NCI-H460 (cell line): ENCODE measurements around the gene ANKRD12. TPM values are rescaled to one million over a fixed set of nuclear protein-coding genes. Genes with fewer than 3 reads are reported as not detected.
"Not testable (repeated sequence)": the region's sequence is repeated elsewhere in the genome, so short reads cannot be mapped to it uniquely, and the experiment has no call there.

Experiments used
- DNase-seq: peaks from one replicate; pipeline ENCODE4 v3.0.0-alpha.2; 2016; ENCODE audit warnings: low read depth; ENCODE audit errors: extremely low read depth
- total RNA-seq: library from RNA; depleted of rRNA; stranded (reverse); fragments of >200 nt; shearing (Covaris generic); gene quantifications from 2 replicates; pipeline ENCODE4 v1.2.3, GENCODE V29; 2014

The ANKRD12 gene
- total RNA-seq, 1 experiment from 2014 or later, result 9.1 TPM

DNA sequence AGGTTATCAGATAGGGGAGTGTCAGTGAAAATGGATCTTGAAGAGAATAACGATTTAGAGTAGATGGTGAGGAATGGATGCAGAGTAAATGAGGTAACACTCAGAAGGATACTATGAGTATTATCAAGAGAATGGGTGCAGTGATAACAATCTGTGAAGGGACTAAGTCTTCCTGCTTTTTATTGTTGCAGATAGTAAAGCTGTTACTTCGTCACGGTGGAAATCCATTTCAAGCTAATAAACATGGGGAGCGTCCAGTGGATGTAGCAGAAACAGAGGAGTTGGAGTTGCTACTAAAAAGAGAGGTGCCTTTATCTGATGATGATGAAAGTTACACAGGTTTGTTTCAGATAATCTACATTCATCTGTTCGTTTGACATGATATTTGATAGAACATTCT is 85.1 kb downstream of the ANKRD12 start:
- no peak for DNase-seq

DNA sequence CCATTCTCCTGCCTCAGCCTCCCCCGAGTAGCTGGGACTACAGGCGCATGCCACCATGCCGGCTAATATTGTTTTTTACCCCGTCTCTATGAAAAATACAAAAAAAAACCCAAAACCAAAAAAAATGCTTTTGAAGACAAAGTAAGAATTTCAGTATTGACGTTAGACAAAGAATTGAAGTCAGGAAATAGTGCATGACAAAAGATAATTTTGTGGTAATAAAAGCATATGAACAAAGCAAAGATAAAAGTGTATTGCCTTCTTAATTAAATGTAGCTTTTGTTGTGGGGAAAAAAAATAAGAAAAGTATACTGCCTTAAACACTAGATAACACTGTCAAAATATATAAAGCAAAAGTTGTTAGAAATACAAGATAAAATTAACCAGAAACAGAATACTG is 86.8 kb downstream of the ANKRD12 start:
- no peak for DNase-seq

DNA sequence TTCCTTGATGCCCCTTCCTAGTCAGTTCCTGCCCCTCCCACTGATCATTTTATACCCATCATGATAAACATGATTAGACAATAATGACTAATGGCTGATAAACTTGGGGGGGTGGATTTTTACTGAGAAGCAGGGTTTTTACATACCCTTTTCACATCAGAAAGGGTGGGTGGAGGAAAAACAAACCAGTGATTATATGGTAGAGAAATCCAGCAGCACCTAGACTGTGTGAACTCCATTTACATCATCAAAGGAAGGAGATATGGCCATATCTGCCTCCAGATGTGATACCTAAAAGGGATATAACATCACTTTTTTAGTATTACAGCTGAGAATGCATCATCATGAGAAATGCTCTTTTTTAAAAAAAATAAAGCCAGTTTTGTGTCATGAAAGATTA is 89.9 kb downstream of the ANKRD12 start:
- DNase-seq, result no peak

DNA sequence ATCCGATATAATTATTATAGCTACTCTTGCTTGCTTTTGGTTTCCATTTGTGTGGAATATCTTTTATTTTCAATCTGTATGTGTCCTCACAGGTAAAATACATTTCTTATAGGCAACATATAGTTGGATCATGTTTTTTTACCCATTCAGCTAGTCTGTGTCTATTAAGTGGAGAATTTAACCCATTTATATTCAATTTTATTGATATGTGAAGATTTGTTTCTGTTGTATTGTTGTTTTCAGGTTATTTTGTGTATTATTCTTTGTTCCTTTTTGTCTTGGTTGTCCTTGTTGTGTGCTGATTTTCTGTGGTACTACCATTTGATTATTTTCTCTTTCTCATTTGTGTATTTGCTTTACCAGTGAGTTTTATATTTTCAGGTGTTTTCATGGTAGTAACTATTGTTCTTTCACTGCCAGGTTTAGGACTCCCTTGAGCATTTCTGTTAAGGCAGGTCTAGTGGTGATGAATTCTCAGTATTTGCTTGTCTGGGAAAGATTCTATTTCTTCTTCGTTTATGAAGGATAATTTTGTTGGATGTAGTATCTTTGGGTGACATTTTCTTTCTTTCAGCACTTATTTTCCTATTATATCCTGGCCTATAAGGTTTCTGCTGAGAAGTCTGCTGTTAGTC is 95.4 kb downstream of the ANKRD12 start:
- DNase-seq, result no peak

DNA sequence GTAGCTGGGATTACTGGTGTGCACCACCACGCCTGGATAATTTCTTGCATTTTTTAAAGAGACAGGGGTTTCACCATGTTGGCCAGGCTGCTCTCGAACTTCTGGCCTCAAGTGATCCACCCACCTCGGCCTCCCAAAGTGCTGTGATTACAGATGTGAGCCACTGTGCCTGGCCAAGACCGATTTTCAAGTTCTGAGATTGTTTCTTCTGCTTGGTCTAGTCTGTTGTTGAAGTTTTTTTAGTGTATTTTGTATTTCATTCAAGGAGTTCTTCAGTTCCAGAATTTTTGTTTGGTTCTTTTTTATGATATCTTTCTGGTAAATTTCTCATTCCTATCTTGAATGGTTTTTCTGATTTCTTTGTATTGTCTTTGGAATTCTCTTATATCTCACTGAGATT is 96.4 kb downstream of the ANKRD12 start:
- no peak for DNase-seq

DNA sequence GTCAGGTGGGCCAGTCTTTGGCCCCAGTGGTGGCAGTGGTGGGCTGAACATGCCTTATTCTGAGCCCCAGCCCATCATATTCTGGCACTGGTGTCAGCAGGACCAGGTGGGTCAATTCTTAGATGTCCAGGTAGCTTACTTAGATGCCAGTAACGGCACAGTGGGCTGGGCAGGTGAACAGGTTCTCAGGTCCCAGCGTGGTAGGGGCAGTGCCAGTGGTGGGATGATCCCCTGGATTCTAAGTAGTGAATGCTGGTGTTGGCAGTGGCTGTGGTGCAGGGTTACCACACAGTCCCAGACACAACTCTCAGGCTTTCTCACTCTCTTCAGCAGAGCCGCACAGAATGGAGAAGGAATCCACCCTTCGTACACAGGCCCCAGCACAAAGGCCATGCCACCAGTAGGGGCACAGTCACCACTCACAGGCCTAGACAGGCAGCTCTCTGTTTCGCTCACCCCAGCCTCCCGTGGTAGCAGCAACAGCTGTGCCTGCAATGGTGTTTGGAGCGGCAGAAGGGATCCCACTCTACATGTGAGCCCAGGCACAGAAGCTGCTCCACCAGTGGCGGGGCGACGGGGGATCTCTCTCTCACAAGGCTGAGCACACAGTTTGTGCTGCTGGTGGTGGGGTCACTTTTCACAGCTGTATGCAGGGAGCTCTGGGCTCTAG is 97.3 kb downstream of the ANKRD12 start:
- no peak for DNase-seq

DNA sequence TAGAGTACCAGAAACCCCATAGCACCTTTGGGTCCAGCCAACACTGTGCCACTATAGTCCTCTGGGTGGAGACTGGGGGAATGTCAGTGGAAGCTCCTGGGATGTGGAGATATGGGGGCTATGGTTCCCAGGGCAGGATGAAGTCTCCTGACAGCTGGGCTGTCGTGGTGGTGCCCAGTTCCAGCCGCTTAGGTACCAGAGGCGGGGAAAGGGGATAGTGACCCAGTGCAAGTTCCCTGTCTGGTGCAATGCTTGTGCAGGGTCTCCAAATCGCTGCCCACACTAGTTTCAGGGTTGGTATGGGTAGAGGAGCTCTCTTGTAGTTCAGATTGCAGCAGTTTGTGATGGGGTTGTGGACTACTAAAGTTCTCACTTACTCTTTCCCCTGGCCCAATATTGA is 97.9 kb downstream of the ANKRD12 start:
- DNase-seq, result no peak

DNA sequence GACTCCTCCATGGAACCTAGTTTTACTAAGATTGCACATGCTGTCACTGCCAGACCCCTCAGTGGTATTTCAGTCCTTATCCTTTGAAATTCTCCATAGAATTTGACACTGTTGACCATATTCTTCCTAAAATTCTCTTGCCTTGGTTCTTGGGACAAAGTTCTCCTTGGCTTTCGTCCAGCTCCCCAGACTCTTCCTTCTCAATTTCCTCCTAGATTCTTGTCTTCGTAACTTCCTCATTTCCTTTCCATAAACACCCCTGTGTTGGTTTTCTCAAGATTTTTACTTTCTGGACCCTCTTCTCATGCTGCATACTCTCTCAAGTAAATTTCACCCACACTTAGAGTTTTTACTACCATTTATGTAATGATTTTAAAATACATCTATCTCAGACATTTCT is 101.4 kb downstream of the ANKRD12 start:
- DNase-seq, result no peak

DNA sequence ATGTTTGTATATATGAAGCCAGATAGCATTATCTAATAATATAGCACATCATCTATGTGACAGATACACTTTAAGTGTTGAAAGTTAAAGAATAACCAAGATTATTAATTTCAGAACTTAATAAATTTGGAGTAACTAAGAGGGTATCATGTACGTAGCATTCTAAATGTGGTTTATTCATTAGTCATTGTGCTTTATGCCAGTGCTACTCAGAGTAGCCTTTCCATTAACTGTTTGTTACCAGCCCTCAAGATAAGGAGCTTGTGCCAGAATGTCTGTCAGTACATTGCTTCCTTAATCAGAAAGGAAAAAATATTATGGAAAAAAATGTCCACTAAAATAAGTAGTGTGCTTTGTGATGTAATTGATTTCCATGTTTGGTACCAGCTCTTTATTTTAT is 103.1 kb downstream of the ANKRD12 start:
- DNase-seq, result no peak

DNA sequence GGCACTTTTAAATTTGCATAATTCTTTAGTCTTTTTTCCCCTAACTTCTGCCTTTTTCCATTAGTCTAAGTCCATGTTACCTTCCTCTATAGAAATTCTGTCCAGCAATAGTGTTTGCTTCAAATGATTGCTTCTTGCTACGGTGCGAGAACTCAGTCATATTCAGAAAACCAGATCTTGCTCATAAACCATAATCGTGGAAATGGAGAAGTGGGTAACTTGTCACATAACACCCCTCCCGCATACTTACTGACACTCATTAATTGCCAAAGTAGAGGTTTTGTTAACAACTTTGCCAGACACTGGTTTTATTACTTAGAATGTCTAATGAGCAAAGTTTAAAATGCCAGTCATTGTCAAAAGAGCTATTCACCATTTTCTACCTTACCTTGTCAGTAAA is 103.7 kb downstream of the ANKRD12 start:
- DNase-seq, result no peak

DNA sequence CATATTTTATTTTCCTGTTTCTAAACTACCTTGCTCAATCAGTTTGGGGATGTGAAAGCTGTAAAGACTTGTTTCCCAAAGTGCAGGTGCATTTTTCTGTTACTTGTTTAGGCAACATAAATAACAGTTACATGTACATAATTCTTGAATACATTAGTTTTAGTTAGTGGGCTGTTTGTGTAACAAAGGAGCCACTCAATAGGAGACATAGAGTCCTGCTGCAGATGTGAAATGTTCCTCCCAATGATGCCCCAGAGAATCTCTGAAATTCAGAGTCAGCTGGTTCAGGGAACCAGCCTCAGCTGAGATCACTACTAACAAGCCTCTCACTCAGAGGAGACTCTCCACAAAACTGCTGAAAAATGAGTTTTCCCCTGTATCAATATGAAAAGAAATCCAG is 106.4 kb downstream of the ANKRD12 start:
- no peak for DNase-seq

DNA sequence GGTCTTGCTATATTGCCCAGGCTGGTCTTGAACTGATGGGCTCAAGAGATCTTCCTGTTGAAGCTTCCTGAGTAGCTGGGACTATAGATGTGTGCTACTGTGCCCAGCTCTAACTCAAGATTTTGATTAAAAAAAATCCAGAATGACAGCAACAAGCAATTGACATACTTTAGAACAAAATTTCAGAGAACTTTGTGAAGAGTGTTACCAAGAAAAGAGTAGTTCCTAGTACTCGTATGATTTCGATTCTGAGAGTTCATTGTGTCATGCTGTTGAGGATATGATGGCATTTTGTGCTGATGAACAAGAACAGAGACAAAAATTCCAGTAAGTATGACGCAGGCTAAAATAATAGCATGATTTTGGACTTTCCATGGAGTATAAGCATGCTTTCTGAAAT is 107.8 kb downstream of the ANKRD12 start:
- no peak for DNase-seq

DNA sequence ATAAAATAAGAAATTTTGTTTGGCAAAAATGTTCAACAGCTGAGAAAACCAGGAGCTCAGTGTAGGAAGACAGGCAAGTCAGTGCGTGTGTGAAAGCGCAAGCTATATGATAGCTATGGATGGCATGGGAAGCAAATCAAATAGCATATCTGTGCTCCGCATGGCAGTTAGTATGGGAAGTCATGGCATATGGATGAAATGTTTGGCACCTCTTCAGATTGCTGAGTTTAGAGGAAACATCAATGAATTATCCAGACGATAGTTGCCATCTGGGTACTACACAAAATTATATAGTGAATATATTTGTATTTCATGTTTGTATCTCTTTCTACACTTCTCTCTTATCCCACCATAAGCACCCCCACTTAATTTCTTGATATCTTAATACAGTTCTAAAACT is 112.1 kb downstream of the ANKRD12 start:
- no peak for DNase-seq

DNA sequence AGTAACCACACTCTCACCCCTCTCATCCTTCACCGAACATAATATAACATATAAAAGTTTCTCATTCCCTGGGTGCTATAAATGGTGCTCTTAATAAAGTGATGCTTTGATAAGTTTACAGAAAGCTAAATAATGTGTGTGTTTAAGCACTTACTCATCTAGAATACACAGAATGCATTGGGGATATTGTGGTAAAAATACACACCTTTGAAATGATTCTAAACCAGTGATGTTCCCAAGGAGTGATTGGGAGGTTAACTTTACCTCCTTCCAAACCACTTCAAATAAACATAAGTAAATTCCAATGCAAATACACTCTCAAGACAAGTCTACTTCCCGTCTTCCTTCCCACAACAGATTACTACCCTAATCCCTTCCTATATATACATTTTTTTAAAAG is 112.7 kb downstream of the ANKRD12 start:
- DNase-seq, result no peak

DNA sequence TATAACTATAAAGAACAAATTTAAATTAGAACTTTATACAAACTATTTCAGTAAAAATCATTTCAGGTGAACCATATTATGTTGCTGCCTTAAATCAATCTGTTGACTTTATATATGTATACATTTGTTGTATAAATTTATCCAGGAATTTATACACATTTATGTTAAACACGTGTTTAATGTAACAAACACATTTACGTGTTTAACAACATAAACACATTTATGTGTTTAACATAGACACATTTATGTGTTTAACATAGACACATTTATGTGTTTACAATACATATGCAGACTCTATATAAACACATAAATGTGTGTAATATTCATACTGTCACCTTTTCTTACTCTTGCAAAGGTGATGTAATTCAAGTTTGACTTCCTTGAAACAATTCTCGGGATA is 122.6 kb downstream of the ANKRD12 start:
- no peak for DNase-seq

DNA sequence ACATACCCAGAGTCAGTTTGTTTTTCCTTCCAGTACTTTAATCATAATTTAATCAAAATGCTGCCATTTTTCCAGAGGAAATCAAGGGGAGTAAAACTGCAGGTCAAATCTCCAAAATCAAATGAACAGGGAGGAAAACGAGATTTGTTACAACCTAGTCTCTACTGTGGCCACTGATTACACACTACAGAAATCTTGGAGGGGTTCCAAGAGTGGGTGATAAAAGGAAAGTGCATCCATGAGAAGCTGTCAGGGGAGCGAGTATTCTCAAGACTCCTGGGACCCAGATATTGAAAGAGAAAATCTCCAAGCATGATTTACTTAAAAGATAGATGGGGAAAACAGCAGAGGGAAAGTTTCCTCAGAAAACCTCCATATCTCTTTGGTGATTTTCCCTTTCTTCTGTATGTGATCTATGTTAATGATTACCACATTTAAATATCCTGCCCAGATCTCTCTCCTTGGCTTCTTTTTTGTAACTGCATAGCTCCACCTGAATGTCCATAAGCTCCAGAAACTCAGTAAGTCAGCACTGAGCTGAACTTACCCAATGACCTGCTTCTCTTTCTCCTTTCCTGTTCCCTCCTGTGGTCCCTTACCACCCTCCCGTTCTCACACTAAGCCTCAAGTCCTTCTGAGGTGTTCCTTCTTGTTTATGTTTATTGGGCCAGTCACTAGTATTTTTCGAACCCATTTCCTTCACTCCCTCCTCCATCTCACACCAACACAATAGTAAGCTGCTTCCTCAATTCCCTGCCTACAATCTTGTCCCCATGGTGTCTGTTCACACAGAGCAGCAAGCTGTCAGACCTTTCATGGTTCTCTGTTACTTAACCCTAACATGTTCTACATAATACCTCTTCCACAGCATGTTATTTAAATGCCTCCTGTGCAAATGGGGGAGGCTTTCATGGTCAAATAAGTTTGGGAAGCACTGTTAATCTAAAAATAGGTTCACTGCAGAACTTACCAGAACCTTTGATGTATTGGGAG is 124.1 kb downstream of the ANKRD12 start:
- DNase-seq, result no peak

DNA sequence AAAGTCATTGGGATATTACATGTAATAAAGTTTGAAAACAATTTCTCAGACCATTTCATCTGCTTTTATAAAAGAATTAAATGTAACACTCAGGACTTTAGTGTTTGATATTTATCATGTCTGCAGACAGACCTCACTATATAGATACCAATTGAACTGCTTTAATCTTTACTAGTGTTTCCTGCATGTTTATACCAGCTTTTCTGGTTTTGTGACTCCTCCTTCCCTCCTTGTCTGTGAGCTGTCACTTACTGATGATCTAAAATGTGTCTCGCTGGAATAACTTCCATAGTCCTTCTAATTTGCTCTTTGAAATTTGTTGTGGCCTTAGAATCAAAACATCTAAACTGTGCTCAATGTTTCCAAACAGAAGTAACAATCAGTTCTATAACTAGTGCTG is 126.7 kb downstream of the ANKRD12 start:
- DNase-seq, result no peak

DNA sequence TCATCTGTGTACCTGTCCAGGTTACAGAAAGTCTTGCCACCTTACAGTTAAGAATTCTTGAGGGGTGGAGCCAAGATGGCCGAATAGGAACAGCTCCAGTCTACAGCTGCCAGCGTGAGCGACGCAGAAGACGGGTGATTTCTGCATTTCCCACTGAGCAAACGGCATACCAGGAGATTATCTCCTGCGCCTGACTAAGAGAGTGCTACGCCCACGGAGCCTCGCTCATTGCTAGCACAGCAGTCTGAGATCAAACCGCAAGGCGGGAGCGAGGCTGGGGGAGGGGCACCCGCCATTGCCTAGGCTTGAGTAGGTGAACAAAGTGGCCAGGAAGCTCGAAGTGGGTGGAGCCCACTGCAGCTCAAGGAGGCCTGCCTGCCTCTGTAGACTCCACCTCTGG is 128.2 kb downstream of the ANKRD12 start:
- DNase-seq, result not testable (repeated sequence)

DNA sequence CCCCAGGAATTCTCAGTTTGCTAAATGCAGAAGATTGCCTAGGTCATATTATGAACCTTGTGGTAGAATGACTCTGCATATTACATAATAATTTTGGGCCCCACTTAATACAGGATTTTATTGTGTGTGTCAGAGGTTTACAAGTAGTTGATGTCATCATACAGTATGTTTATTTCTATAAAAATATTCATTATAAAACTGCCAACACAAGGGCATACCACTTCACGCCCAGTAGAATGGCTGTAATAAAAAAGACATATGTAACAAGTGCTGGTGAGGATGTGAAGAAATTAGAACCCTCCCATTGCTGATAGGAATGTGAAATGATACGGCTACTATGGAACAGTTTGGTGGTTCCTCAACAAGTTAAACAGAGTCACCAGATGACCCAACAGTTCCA is 136.6 kb downstream of the ANKRD12 start:
- no peak for DNase-seq

DNA sequence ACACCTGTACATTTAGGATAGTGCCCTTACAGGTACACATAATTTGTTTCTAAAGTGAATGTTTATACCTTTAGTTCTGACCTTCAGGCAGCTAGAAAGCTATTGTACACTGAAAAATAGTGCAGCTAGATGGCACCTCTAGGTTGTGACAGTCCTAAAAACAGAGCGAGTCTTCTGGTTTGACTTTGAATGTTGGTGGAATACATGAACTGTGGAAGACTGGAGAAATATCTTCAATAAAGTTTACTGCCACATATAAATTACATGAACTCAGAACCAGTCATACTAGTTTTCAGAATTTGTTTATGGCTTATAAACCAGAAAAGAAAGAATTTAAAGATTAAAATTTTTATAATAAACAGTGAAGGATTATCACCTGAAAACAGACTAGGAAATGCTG is 139.3 kb downstream of the ANKRD12 start:
- DNase-seq, result no peak

DNA sequence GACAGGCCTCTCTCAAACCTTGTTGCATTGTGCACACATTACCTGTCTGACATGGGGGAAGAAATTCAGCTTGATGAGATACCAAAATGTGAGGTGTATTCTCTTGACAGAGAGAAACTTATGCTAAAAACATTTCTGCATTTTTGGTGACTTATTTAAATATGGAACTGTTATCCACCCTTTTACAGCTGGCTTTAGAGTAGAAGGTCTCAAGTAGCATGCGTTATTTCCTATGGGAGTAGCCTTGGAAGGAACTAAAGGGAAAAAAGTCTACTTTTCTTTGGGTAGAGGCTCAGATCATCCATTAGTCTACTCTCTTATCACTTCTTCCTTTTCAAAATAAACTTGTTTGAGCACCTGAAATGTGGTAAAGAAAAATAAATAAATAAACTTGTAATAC is 141.4 kb downstream of the ANKRD12 start:
- no peak for DNase-seq

DNA sequence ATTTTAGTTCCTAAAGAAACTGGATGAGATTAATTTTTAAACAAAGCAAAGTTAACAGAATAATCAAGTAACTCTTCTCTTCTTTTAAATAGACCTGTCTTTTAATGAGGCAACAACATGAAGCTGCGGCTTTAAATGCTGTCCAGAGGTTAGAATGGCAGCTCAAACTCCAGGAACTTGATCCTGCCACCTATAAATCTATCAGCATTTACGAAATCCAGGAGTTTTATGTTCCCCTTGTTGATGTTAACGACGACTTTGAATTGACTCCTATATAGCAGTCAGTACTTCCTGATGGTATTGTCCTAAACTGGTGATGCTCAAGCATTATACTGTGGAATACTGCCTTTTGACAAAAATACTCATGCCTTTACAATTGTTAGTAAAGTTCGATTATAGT is 144.3 kb downstream of the ANKRD12 start:
- DNase-seq, result no peak
